Stimulated activated CD4-positive, alpha-beta T cell treated with anti-CD3 and anti-CD28 coated beads, TNF-alpha, amount 100 ng/mL, for 1 hour (primary cell): ENCODE data around the gene PLA2G5.

Experiments used
- DNase-seq, 3 donors: peaks; one replicate each; pipeline ENCODE4 v3.0.0-alpha.2; 2020; ENCODE audit warnings: low read depth in 3 of 3, low spot score in 1 of 3

Gene PLA2G5

GRCh38 chr1:20089328-20090077, 19.5 kb downstream of the PLA2G5 start:
- no peak for DNase-seq

GRCh38 chr1:20090119-20090518, 20.1 kb downstream of the PLA2G5 start:
- DNase-seq = no peak

GRCh38 chr1:20090641-20091040, 20.6 kb downstream of the PLA2G5 start:
- DNase-seq = no peak

GRCh38 chr1:20093303-20093702, 23.3 kb downstream of the PLA2G5 start:
- DNase-seq = no peak

GRCh38 chr1:20093940-20094391, 24.0 kb downstream of the PLA2G5 start:
- DNase-seq = no peak

- no peak for DNase-seq
These were observed 25.8 kb downstream of the PLA2G5 start for GRCh38 chr1:20095564-20096434.

- no peak for DNase-seq
These were observed 26.9 kb downstream of the PLA2G5 start for GRCh38 chr1:20096840-20097447.

- no peak for DNase-seq
These were observed 29.5 kb downstream of the PLA2G5 start for GRCh38 chr1:20099533-20099932.

- DNase-seq = no peak
These were observed 30.8 kb downstream of the PLA2G5 start for GRCh38 chr1:20100632-20101355.

GRCh38 chr1:20102875-20103274, 32.9 kb downstream of the PLA2G5 start:
- DNase-seq = no peak

GRCh38 chr1:20105856-20106255, 35.9 kb downstream of the PLA2G5 start:
- no peak for DNase-seq

GRCh38 chr1:20107351-20107750, 37.4 kb downstream of the PLA2G5 start:
- no peak for DNase-seq

- no peak for DNase-seq
These were observed 37.8 kb downstream of the PLA2G5 start for GRCh38 chr1:20107796-20108195.

- no peak for DNase-seq
These were observed 38.6 kb downstream of the PLA2G5 start for GRCh38 chr1:20108366-20109123.

- DNase-seq = no peak
These were observed 39.3 kb downstream of the PLA2G5 start for GRCh38 chr1:20109223-20109856.

- no peak for DNase-seq
These were observed 40.7 kb downstream of the PLA2G5 start for GRCh38 chr1:20110679-20111078.

- DNase-seq = no peak
These were observed 41.5 kb downstream of the PLA2G5 start for GRCh38 chr1:20111452-20111851.

GRCh38 chr1:20112279-20113000, 42.4 kb downstream of the PLA2G5 start:
- no peak for DNase-seq

- DNase-seq = no peak
These were observed 44.1 kb downstream of the PLA2G5 start for GRCh38 chr1:20114021-20114648.
